Fibroblast of skin of abdomen (primary cell): ENCODE data around the gene E2F6.
A peak's percentile ranks its signal among the peaks of the same experiment; 100 is the strongest.
"Not testable (repeated sequence)": the region's sequence is repeated elsewhere in the genome, so short reads cannot be mapped to it uniquely, and the experiment has no call there.

Experiments used
- DNase-seq: peaks from one replicate; pipeline ENCODE4 v3.0.0-alpha.2; 2013

The E2F6 gene

DNA sequence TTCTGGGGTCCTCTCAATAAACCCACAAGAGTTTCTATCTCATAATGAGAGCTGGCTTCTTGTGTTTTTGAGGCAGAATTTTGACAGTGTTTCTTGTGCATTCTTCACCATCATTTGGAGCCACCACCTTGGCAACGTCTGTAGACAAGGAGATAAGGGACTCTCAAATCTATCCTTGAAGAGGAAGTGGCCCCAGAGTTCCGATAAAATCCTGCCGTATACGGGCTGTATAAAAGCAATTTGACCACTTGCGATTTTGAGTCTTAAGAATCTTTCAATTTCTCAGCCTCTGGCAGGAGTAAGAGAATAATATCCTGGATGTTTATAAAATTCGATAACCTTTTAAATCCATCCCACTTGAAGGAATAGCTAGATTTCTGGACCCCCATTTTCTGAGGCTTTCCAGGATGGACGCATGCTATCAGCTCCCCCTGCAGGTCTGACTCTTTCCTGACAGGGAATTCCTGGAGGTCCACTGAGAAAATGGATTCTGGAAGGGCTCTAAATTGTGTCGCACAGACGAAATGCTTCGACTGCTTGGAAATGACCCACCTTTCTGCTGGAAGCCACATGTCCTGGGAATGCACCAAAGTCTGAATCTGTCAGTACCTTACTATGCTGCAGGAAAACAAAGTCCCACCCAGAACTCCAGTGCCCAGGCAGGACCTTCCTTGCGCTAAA is 54.1 kb downstream of the E2F6 start:
- DNase-seq = peak; percentile 49

DNA sequence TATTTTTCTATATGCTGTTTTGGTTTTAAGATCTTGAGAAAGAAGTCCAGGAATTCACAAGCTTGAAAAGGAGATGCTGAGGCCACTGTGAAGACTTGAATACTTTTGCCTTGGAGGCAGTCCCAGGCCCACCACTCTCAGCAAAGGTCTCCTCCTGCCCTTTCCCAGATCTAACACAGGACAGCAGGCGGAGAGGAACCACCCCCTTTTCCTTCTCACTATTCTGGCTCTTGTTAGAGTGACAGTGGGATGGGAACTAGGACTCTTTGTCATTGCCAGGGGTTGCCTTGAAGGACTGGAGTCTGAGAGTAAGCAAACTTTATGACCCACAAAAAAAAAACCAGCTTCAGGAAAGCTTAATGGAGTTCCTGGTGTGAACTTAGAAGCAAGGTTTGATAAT is 54.7 kb downstream of the E2F6 start:
- no peak for DNase-seq

DNA sequence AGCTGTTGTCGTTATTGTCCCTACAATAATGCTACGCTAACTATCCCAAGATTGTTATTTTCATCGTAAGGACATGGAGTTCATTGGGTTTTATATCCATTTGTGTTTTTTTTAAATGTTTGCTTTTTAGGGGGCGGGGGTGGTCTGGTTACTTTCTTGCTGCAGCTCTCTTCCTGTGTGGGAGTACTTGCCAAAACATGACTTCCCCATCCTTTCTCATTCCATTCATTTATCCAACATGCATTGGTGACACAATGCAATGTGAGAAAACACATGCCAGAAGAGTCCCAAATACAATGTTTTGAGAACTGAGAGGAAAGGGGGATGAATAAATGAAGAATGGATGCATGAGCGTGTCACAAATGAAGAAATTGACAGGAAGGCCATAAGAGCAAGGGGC is 55.9 kb downstream of the E2F6 start:
- DNase-seq = no peak

- DNase-seq = no peak
Observed at GRCh38 chr2:11409572-11409959, 56.4 kb downstream of the E2F6 start.

GRCh38 chr2:11408959-11409571 is 56.9 kb downstream of the E2F6 start:
- no peak for DNase-seq

DNA sequence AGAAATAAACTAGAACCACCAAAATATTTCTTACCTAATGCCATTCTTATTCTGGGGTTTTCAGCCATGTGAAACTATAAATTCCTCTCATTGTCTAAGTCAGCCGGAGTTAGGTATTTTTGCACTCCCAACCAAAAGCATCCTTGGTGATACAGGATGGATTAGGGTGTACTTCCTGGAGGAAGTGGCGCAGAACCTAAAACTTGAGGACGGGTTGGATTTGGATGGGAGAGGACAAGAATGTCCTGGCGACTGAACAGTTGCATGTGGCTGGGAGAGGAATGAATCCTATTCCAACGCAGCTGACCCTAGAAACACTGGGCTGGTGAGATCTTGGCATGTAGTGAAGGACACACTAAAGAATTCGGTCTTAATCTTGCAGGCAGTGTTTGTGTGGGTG is 58.5 kb downstream of the E2F6 start:
- no peak for DNase-seq

DNA sequence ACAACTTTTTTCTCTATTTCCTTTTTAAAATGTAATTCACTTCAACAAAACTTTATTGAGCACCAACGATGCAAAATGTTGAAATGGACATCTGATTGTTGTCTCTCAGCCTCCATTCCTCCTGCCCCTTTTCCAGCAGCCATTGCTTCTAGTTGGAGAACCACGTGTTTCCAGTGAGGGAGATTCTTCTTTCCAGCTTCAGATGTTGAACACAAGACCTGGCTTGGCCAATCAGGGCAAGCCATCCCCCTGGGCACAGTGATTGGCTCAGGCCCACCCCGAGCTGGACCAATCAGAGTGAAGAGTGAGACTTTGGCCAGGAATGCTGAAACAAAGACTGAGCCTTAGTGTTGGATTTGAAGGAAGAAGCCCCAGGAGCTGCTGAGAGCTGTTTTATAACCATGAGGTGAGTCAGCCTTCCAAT is 59.0 kb downstream of the E2F6 start:
- DNase-seq = peak; percentile 89

- peak; percentile 78 for DNase-seq
Observed at GRCh38 chr2:11406267-11406957, 59.5 kb downstream of the E2F6 start.

- no peak for DNase-seq
Observed at GRCh38 chr2:11405599-11406266, 60.2 kb downstream of the E2F6 start.

GRCh38 chr2:11405074-11405406 is 60.9 kb downstream of the E2F6 start:
- DNase-seq = not testable (repeated sequence)

DNA sequence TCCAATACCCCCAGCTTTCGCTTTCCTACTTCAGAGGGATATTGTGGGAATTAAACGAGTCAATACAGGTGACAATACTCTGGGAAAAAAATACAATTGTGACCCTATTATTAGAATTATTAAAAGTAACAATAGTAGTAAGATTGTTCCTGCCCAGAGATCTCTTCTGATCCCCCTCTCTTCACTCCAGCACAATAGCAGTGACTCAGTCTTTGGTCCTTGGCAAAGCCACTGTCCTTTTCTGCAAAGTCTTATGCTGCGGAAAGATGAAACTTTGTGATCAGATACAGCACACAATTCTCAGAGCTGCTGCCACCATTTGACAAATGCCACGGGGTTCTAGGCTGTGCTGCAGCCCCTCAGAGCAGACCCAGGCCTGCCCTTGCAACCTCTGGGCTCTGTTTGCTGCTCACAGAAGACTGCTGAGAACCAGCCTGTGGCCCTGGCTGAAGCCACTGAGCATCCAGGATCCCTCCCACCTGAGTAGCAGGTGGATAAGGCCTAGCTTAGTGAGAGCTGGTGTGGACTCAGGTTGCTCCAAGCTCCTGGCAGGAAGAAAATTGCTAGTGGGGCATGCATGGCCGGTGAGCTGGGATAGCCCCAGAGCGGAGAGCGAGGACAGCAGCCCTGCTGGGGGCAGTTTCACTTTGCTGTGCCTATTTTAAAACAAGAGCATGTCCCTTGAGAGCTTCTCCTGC is 61.4 kb downstream of the E2F6 start:
- no peak for DNase-seq

DNA sequence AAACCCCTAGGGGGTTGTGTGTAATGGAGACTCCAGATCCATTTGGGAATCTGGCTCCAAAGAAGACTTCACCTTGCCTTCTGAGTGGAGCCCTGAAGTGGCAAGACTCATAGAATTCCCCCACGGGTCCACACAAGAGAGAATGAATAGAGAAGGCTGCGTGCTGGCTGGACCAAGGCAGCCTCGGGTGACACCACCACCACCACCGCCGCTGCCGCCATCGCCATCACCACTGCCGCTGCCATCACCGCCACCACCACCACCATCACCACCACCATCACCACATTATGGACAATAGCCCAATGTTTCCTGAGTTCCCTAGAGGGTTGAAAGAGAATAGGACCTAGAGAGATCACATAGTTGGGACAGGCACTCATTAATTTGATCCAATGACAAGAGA is 63.5 kb downstream of the E2F6 start:
- no peak for DNase-seq

- DNase-seq = no peak
Observed at GRCh38 chr2:11399438-11399762, 66.6 kb downstream of the E2F6 start.

DNA sequence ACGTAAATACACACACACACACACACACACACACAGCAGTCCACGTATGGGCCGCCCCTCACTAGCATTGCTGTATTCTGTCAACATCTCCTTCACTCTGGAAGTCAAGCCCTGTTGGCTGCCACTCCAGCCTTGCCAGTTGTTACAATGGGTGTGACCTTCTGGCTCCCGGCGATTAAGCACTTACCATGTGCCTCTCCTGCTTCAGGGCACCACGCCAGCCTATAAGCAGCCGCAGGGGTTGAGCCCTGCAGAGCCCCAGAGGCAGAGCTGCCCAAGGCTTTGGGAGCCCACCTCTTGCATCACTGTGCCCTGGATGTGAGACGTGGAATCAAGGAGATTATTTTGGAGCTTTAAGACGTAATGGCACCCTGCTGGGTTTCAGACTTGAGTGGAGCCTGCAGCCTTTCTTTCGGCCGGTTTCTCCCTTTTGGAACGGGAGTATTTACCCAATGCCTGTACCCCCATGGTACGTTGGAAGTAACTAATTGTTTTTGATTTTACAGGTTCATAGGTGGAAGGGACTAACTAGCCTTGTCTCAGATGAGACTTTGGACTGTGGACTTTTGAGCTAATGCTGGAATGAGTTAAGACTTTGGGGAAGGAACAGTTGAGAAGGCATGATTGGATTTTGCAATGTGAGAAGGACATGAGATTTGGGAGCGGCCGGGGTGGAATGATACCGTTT is 67.1 kb downstream of the E2F6 start:
- no peak for DNase-seq

DNA sequence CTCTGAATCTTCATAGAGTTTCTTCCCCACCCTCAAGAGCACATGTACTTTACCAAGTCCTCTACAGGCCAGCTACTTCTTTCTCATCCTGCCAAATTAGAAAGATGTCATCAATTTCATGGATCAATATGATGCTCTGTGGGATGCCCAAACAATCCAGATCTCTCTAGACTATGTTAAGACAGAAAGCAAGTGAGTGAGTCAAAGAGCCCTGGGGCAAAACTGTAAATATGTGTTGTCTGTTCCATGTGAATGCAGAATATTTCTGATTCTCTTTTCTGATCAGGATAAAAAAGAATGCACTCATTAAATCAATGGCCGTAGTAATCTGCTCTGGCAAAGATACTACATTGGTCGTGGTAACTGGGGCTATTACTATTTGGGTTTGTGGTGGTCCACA is 68.4 kb downstream of the E2F6 start:
- no peak for DNase-seq

DNA sequence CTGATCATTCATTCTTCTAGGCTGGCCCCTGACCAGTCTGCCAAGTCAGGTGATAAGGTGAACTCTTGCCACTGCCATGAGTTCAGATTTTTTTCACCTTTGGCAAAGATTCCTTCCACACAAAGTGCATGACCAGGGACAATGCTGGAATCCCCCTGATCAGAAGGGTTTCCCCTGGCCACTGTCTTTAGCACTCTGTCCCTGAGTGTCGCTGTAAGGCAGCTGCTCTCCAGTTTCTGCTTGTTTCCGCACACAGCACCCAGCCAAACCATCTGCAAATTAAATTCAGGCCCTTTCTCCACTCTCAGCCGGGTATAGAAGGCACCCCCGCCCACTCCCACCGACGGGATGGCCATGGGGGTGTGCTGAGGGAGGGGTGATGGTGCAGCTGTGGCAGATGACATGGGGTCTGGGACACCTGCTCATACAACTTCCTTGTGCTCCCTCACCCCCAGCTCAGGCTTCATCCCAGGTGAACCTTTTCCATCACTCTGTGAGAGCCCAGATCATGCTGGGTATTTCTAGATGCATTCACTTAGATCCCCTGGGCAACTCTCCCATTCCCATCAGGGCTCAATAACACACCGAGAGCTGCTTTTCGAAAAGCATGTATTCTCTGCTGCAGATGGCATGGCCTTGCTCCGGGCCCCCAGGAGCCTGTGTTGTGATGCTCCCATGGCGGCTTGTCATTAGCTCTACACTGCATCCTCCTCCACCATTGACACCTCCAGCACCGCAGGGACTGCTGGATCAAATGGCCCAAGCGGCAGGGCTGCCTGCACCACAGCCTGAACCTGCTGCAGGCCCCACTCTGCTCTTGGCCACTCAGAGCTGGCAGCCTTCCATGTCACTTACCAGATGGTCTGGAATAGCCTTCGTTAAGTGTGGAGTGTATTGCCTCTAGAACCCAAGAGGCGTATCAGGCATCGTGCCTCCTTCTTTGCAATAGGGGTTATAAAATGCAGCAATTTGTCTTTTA is 69.2 kb downstream of the E2F6 start:
- no peak for DNase-seq

GRCh38 chr2:11396021-11396420 is 69.9 kb downstream of the E2F6 start:
- no peak for DNase-seq

DNA sequence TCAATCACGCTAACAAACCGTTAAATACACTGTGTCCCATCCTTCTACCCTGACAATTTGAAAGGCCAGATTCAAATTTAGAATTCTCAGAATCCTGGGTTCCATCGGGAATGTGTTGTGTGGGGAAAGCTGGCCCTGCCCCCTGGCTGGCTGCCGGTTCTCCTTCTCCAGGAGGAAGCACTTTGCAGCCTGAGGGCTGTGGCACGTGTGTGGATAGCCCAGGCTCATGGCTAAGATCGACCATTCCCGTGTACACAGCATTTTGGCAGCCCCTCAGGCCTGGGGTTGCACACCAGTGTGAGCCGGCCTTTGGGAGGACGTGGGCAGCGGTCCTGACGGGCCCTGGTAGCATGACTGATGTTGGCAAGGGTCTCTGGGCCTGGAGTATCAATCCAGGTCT is 70.6 kb downstream of the E2F6 start:
- no peak for DNase-seq
